Adrenal gland (tissue), 5 donors: ENCODE measurements around the gene TRMT2A.

Source experiments
- POLR2A ChIP-seq, 2 donors: fragments of 450-650 bp; IDR thresholded peaks; one replicate each; pipeline ENCODE4 v1.6.1; 2017; ENCODE audit warnings: antibody characterized with exemption in 2 of 2, mild to moderate bottlenecking in 2 of 2, moderate library complexity in 1 of 2
- TF ChIP-seq, protein P1 (sequence below), 6 experiments: fragments of 450-650 bp in 4 of 6; fragments of 200-600 bp in 2 of 6; sonication (generic) in 1 of 6; IDR thresholded peaks; 1 replicate in 5 of 6; 2 replicates in 1 of 6; pipeline versions ENCODE4 v1.5.1 to v1.8.0; 2016 to 2021; ENCODE audit warnings: antibody characterized with exemption in 6 of 6, mild to moderate bottlenecking in 2 of 6, moderate library complexity in 1 of 6
- donor health status: DM: no; HTN: no; CAD: no.

GRCh38 chr22:20083891-20084546 is 33.0 kb downstream of the TRMT2A start:
- TF ChIP-seq, protein P1, sequence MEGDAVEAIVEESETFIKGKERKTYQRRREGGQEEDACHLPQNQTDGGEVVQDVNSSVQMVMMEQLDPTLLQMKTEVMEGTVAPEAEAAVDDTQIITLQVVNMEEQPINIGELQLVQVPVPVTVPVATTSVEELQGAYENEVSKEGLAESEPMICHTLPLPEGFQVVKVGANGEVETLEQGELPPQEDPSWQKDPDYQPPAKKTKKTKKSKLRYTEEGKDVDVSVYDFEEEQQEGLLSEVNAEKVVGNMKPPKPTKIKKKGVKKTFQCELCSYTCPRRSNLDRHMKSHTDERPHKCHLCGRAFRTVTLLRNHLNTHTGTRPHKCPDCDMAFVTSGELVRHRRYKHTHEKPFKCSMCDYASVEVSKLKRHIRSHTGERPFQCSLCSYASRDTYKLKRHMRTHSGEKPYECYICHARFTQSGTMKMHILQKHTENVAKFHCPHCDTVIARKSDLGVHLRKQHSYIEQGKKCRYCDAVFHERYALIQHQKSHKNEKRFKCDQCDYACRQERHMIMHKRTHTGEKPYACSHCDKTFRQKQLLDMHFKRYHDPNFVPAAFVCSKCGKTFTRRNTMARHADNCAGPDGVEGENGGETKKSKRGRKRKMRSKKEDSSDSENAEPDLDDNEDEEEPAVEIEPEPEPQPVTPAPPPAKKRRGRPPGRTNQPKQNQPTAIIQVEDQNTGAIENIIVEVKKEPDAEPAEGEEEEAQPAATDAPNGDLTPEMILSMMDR (IDR thresholded peaks at IDR 0.05): no peak
- no peak for TF ChIP-seq POLR2A (IDR thresholded peaks at IDR 0.05)
